ENCODE results near the gene PARG. TPM values are rescaled to one million over a fixed set of nuclear protein-coding genes. Genes with fewer than 3 reads are reported as not detected.
"Not testable (repeated sequence)": the region's sequence is repeated elsewhere in the genome, so short reads cannot be mapped to it uniquely, and the experiment has no call there.

Gene PARG
- total RNA-seq, 1 donor, result 42.7 TPM

DNA sequence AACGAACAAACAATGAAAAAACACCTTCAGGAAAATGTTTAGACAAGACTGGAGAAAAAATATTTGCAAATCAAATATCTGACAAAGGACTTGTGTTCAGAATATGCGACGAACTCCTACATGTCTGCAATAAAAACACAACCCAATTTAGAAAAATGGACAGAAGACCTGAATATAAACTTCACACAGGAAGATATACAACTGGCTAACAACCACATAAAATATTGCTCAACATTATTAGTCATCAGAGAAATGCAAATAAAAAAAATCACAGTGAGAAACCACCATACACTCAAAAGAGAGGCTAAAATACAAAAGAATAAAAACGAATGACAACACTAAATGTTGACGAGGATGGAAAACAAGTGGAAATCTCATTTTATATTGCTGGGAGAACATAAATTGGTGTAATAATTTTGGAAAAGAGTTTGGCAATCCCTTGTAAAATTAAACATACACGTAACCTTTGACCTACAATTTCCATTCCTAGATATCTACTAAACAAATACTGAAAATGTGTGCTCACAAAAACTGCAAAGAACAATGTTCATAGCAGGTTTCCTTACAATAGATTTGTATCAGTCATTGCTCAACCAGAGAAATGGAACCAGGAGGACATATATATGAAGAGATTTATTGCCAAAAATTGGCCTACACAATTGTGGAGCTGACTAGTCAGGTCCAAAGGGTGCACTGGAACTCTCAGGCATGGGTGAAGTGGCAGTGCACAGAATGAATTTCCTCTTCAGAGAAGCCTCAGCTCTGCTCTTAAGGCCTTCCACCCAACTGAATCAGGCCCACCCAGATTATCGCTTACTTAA is 96.8 kb downstream of the PARG start:
- DNase-seq (ENCODE audit: low read depth), result peak; percentile 89
- no peak for TF ChIP-seq CTCF (IDR thresholded peaks at IDR 0.05; ENCODE audit: insufficient read depth, low read depth, low read length)
- no peak overlapping the region for H3K4me3 ChIP-seq (ENCODE audit: low read depth, low read length)

DNA sequence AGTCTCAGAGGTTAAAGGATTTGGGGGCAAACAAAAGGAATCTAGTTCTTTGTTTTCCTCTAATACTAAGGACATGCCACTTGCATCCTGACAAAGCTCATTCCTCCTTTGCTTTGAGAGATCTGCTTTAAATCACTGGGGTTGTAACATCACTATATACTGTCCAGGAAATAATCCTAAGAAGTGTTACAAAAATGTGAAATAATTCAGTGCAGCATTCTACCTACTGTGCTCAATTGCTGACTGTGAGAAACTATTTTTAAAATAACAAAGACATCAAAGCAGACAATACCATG is 99.5 kb downstream of the PARG start:
- not testable (repeated sequence) for H3K4me3 ChIP-seq (ENCODE audit: low read depth, low read length); DNase-seq (ENCODE audit: low read depth)

- TF ChIP-seq CTCF (IDR thresholded peaks at IDR 0.05; ENCODE audit: insufficient read depth, low read depth, low read length), result no peak
- no peak overlapping the region for H3K4me3 ChIP-seq (ENCODE audit: low read depth, low read length)
- no peak for DNase-seq (ENCODE audit: low read depth)
Measured at GRCh38 chr10:49841615-49842332, 100.1 kb downstream of the PARG start.

DNA sequence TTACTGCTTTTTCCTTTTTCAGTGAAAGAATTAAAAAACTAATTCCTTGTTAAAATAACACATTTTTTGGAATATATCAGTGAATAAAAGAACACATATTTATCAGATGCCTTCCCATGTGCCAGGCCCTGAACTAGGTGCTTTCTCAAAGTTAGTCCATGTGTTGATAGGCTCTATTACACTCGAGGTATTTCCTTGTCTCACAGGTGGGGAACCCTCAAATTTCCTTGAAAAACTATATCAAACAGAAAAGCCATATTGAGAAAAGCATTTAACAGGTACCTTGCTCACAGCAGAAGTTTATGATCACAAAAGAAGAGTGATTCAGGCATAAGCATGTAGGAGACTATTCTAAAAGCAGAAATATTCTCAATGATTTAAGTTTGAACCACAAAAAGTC is 104.1 kb downstream of the PARG start:
- no peak overlapping the region for H3K4me3 ChIP-seq (ENCODE audit: low read depth, low read length)
- DNase-seq (ENCODE audit: low read depth), result no peak
- no peak for TF ChIP-seq CTCF (IDR thresholded peaks at IDR 0.05; ENCODE audit: insufficient read depth, low read depth, low read length)

DNA sequence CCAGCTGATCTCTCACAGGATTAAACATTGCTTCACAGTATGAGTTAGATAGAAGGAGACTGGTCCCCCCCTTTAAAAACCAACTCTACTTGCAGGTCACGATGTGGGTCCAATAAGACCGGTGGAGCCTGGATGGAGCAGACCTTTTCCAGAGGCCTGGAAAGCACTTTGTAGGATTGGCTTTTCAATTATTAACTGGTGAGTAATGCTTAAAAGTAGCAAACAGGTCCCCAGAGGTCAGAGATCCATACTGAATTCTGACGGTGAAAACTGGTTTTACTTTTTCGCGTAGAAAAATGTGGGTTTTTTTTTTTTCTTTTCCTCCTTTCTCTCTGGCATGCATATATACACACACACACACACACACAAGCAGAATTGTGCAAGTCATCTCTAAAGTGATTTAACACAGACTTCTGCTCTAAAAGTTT is 104.8 kb downstream of the PARG start:
- peak; percentile 49 for DNase-seq (ENCODE audit: low read depth)
- no peak for TF ChIP-seq CTCF (IDR thresholded peaks at IDR 0.05; ENCODE audit: insufficient read depth, low read depth, low read length)
- no peak overlapping the region for H3K4me3 ChIP-seq (ENCODE audit: low read depth, low read length)

- no peak overlapping the region for H3K4me3 ChIP-seq (ENCODE audit: low read depth, low read length)
- DNase-seq (ENCODE audit: low read depth), result no peak
- no peak for TF ChIP-seq CTCF (IDR thresholded peaks at IDR 0.05; ENCODE audit: insufficient read depth, low read depth, low read length)
Measured at GRCh38 chr10:49834976-49835375, 106.9 kb downstream of the PARG start.

- no peak for TF ChIP-seq CTCF (IDR thresholded peaks at IDR 0.05; ENCODE audit: insufficient read depth, low read depth, low read length)
- no peak for DNase-seq (ENCODE audit: low read depth)
- no peak overlapping the region for H3K4me3 ChIP-seq (ENCODE audit: low read depth, low read length)
Measured at GRCh38 chr10:49834201-49834600, 107.6 kb downstream of the PARG start.
